Coronary artery (tissue), 2 donors: ENCODE measurements around the gene SULF2.

Experiments
- DNase-seq: peaks from one replicate; pipeline ENCODE4 v3.0.0-alpha.2; 2017; ENCODE audit warnings: low spot score
- H3K27ac ChIP-seq, 2 donors: fragments of 200-600 bp; sonication (generic); one replicate each; pipeline ENCODE4 v1.5.1; 2016 to 2019
- H3K4me3 ChIP-seq: fragments of 200-600 bp; sonication (generic); 2 replicates; pipeline ENCODE4 v1.5.1; 2016; ENCODE audit warnings: mild to moderate bottlenecking, moderate library complexity
- TF ChIP-seq, protein P1 (sequence below): fragments of 200-600 bp; sonication (generic); IDR thresholded peaks from one replicate; pipeline ENCODE4 v1.5.1; 2019; ENCODE audit warnings: antibody characterized with exemption

Gene SULF2

DNA sequence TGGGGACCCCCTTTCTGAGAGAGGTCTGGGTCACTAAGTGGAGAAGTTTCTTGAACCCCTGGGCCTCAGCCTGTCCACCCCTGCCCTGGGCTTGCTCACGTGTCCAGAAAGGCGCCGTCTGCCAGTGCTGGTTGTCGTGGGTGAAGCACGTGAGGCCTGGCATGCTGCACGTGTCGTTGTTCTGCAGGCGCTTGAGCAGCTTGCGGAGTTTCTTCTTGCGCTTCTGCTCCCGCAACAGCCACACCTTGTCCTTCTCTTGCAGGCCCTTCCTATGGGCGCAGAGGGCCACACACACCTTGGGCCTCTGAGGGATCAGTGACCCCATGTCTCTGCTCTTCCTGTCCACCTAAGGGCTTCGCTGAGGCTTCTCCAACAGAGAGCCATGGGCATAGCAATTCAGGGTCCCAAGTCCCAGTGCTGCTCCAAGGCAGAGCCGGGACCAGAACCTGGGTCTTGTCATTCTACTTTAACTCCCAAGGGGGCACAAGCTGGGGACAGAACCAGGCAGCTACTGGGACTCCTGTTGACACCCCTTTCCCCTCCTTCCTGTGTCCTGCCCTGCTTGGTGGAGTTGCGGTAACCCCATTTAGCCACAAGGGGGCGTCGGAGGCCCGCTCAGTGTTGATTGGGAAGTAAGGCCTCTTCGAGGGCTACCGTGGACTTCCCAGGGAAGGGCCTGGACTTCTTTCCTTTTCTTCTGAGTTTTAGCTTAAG is 121.8 kb downstream of the SULF2 start:
- Histone ChIP-seq H3K4me3 (no peak overlapping the region), H3K27ac (no peak overlapping the region)
- peak; percentile 85 for DNase-seq
- TF ChIP-seq, protein P1, sequence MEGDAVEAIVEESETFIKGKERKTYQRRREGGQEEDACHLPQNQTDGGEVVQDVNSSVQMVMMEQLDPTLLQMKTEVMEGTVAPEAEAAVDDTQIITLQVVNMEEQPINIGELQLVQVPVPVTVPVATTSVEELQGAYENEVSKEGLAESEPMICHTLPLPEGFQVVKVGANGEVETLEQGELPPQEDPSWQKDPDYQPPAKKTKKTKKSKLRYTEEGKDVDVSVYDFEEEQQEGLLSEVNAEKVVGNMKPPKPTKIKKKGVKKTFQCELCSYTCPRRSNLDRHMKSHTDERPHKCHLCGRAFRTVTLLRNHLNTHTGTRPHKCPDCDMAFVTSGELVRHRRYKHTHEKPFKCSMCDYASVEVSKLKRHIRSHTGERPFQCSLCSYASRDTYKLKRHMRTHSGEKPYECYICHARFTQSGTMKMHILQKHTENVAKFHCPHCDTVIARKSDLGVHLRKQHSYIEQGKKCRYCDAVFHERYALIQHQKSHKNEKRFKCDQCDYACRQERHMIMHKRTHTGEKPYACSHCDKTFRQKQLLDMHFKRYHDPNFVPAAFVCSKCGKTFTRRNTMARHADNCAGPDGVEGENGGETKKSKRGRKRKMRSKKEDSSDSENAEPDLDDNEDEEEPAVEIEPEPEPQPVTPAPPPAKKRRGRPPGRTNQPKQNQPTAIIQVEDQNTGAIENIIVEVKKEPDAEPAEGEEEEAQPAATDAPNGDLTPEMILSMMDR, result peak; percentile 97

DNA sequence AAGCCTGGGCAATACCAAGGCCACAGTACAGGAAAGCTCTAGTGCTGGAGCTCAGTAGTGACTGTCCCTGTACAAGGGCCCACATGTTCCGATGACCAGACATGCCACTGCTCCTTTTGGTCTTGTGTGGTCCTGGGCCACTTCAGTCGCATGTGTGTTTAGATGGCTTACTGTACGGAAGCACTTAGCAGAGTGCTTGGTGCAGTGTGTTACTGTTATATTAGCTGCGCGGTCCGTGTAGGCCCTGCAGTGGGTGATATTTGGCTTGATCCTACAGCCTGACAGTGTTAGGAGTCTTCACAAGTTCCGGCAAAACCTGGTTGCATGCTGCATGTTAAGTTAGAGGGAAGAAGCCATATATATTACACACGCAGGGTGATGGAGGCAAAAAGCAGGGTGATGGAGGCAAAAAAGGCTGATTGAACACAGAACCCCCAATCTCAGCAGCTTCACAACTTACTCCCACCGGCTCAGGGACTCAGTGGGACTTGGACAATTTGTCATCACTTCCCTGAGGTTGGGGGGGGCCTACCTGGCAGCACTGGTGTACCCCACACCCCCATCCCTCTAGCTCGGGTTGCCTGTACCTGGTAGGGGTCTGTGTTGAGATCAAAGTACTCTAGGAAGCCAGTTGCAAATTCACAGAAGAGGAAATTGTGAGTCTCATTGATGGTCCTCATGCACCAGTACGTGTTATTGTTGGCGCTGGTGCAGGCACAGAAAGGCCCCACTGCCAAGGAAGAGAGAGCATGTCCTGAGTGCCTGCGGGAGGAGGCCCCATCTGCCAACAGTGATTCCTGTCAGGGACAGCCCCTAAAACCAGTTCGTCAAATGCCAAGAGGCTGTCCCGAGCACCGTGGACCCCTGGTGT is 122.6 kb downstream of the SULF2 start:
- DNase-seq, result no peak
- H3K27ac ChIP-seq, result no peak overlapping the region
- TF ChIP-seq, protein P1, result no peak
- no peak overlapping the region for H3K4me3 ChIP-seq

DNA sequence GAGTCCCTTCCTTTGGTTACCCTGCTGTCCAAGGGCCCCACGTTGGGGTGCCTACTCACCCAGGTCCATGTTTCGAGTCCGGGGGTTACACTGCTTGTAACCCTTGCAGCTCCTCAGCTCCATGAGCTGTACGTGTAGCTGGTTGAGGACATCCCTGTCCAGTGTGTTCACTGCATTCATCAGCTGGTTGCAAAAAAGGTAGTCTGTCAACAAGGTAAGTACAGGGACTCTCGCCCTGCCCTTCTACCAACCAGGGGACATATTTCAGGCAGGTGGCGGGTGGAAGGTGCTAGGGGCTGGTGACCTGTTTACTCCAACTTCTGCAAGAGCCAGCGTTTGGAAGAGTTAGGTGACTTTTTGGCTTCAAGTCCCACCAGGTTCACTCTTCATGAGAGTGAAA is 123.6 kb downstream of the SULF2 start:
- DNase-seq, result no peak
- Histone ChIP-seq H3K27ac (no peak overlapping the region), H3K4me3 (no peak overlapping the region)
- TF ChIP-seq, protein P1, result no peak

DNA sequence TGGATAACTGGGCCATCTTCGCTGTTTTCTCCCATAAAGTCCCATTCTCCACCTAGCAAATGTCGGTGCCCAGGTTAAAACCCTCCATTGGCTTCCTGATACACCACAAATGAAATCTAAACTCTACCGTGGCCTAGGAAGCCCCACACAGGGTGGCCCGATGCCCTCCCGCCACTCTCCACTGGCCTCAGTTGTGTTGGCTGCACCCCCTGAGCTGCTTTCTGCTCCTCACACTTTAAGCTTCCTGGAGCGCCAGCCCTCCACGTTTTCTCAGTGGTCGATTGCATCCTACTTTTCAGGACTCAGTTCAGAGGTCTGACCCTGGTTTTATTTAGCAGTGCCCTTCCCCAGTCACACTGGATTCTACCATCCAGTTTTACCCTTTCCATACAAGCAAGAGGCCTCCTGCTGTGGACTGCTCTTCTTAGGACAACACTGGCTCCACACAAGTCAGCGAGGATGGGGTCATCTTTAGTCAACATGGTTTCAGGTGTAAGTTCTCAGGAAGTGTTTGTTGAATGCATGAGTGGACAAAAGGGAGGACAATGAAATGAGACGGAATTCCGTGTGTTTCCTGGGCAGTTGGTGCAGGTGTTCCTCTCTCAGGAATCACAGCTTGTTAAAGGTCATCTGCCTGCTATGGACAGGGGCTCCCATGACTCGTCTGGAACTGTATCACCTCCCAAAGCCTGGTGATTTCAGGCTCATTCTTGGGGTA is 124.1 kb downstream of the SULF2 start:
- H3K27ac ChIP-seq, result no peak overlapping the region
- TF ChIP-seq, protein P1, result no peak
- DNase-seq, result no peak
- no peak overlapping the region for H3K4me3 ChIP-seq

DNA sequence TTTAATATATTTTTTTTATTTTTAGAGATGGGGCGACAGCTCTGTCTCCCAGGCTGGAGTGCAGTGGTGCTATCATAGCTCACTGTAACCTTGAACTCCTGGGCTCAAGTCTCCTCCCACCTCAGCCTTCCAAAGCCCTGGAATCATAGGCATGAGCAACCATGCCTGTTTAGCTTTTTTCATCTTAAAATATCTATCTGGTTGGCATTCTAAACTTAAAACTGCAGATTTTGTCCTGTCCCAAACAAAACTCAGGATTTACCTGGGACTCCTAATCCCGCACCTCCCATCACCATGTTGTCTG is 124.7 kb downstream of the SULF2 start:
- TF ChIP-seq, protein P1, result no peak

DNA sequence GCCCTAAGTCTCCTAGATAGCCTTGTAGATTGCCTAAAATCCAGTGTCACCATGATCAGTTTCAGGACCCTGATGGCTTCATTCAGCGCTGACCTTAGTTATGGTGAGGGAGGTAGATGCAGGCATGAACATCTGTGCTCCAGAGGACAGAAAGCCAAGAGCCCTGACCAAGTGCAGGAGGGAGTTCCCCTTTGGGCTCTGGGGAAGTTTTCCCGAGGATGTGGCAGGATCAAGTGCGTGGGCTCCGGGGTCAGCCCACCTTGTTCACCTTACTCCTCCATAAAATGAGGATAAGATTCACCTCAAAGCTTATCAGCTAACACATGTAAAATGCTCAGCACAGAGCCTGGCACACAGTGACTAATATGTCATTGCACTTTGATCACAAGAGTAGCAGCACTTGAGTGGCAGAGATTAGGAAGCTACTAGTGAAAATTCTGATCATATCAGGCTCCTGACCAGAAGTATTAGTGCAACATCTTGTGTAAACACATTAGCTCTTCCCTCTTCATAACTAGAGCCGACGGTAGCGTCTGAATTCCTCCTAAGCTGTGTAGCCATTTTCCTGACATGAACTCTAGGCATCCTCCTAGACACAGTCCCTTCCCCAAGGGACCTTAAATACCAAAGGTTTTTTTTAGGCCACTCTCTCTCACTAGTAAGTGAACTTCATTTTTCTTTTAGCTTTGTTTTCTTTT is 125.2 kb downstream of the SULF2 start:
- no peak overlapping the region for H3K27ac ChIP-seq
- TF ChIP-seq, protein P1, result no peak
- no peak for DNase-seq
- no peak overlapping the region for H3K4me3 ChIP-seq

More for the DNA sequence above, 124.7 kb downstream of the SULF2 start:
- no peak for DNase-seq
- H3K4me3 ChIP-seq, result no peak overlapping the region
- H3K27ac ChIP-seq, result no peak overlapping the region
